ENCODE measurements around the gene TWNK. TPM values are rescaled to one million over a fixed set of nuclear protein-coding genes. Genes with fewer than 3 reads are reported as not detected.

Gene TWNK
- total RNA-seq, 3 donors from 2014 or later (not counting 1 experiment from before 2014, with no cell fraction given), result 2.2 to 3.6 (median 3.3) TPM

- peak overlapping the region; percentile 89 for H3K4me3 Mint-ChIP-seq
- TF ChIP-seq CTCF (IDR thresholded peaks at IDR 0.05), result no peak
- Histone ChIP-seq H3K36me3 (ENCODE audit: control insufficient read depth, insufficient read depth, low read length) (no peaks in the 10 kb centered on the region), H3K9me3 (ENCODE audit: control insufficient read depth, insufficient read depth, low read length) (no peaks in the 10 kb centered on the region), H3K27ac (ENCODE audit: low read length) (peak overlapping the region; percentile 77), H3K4me3 (ENCODE audit: low read length) (peak overlapping the region; percentile 83), H3K4me1 (ENCODE audit: control insufficient read depth, insufficient read depth, low read length) (peaks cover 35% of the 10 kb centered on the region), H3K27me3 (ENCODE audit: control insufficient read depth, insufficient read depth, low read length) (no peaks in the 10 kb centered on the region)
- peak overlapping the region; percentile 58 to 85 for H3K27ac Mint-ChIP-seq
- H3K9me3 Mint-ChIP-seq, result no peaks in the 10 kb centered on the region
- H3K4me1 Mint-ChIP-seq, result peaks cover 14 to 34% of the 10 kb centered on the region in 2 donors
- peak in 2 of 3 donors; percentile 2 to 10 for ATAC-seq
- WGBS (ENCODE audit: insufficient coverage), result 3% methylated on average over 46 of the region's 46 CpGs
- H3K36me3 Mint-ChIP-seq, result no peaks in the 10 kb centered on the region
- intact Hi-C loops (cut with micrococcal nuclease), result loop anchor here (5.0 kb wide), 1 partner anchor 35 kb away; the partner anchor contains the start of genes PDZD7 and SFXN3
- DNase-seq, result peak; percentile 24 to 66
- peaks cover 0 to 4% of the 10 kb centered on the region in 2 donors for H3K27me3 Mint-ChIP-seq (ENCODE audit: low read depth in 2 of 2)
Observed at GRCh38 chr10:100996678-100997359, 9.5 kb downstream of the TWNK start.

- Mint-ChIP-seq H3K4me3 (peak overlapping the region; percentile 89), H3K27me3 (ENCODE audit: low read depth in 2 of 2) (peaks cover 0 to 4% of the 10 kb centered on the region in 2 donors), H3K27ac (peak overlapping the region; percentile 58 to 85), H3K36me3 (no peaks in the 10 kb centered on the region), H3K4me1 (peaks cover 14 to 34% of the 10 kb centered on the region in 2 donors), H3K9me3 (no peaks in the 10 kb centered on the region)
- peak; percentile 63 to 81 for DNase-seq
- peak; percentile 90 for TF ChIP-seq CTCF (IDR thresholded peaks at IDR 0.05)
- intact Hi-C loops (cut with micrococcal nuclease), result loop anchor here (1.0 to 5.0 kb wide), 2 partner anchors 10 to 35 kb away; partner anchors contain the start of genes MRPL43, PDZD7, SFXN3 and TWNK
- H3K4me1 ChIP-seq (ENCODE audit: control insufficient read depth, insufficient read depth, low read length), result peaks cover 35% of the 10 kb centered on the region
- H3K27me3 ChIP-seq (ENCODE audit: control insufficient read depth, insufficient read depth, low read length), result no peaks in the 10 kb centered on the region
- peak overlapping the region; percentile 77 for H3K27ac ChIP-seq (ENCODE audit: low read length)
- peak; percentile 34 to 55 (median 43) for ATAC-seq
- peak overlapping the region; percentile 83 for H3K4me3 ChIP-seq (ENCODE audit: low read length)
- no peaks in the 10 kb centered on the region for H3K9me3 ChIP-seq (ENCODE audit: control insufficient read depth, insufficient read depth, low read length)
- H3K36me3 ChIP-seq (ENCODE audit: control insufficient read depth, insufficient read depth, low read length), result no peaks in the 10 kb centered on the region
- WGBS (ENCODE audit: insufficient coverage), result under 1% methylated on average over 64 of the region's 66 CpGs
Observed at GRCh38 chr10:100997360-100998182, 10.2 kb downstream of the TWNK start.

- peaks cover 0 to 4% of the 10 kb centered on the region in 2 donors for H3K27me3 Mint-ChIP-seq (ENCODE audit: low read depth in 2 of 2)
- intact Hi-C loops (cut with micrococcal nuclease), result loop anchor here (1.0 to 5.0 kb wide), 2 partner anchors 11 to 34 kb away; partner anchors contain the start of genes MRPL43, PDZD7, SFXN3 and TWNK
- 6% methylated on average over 22 of the region's 25 CpGs for WGBS (ENCODE audit: insufficient coverage)
- peak overlapping the region; percentile 71 to 82 for H3K27ac Mint-ChIP-seq
- H3K4me3 Mint-ChIP-seq, result peak overlapping the region; percentile 89
- Histone ChIP-seq H3K4me1 (ENCODE audit: control insufficient read depth, insufficient read depth, low read length) (peaks cover 35% of the 10 kb centered on the region), H3K27ac (ENCODE audit: low read length) (peak overlapping the region; percentile 77), H3K4me3 (ENCODE audit: low read length) (peak overlapping the region; percentile 83), H3K36me3 (ENCODE audit: control insufficient read depth, insufficient read depth, low read length) (no peaks in the 10 kb centered on the region), H3K27me3 (ENCODE audit: control insufficient read depth, insufficient read depth, low read length) (no peaks in the 10 kb centered on the region), H3K9me3 (ENCODE audit: control insufficient read depth, insufficient read depth, low read length) (no peaks in the 10 kb centered on the region)
- no peaks in the 10 kb centered on the region for H3K36me3 Mint-ChIP-seq
- ATAC-seq (peak; percentile 13 to 19 (median 18)), DNase-seq (peak; percentile 35 to 85)
- H3K4me1 Mint-ChIP-seq, result peaks cover 14 to 34% of the 10 kb centered on the region in 2 donors
- no peaks in the 10 kb centered on the region for H3K9me3 Mint-ChIP-seq
- TF ChIP-seq CTCF (IDR thresholded peaks at IDR 0.05), result no peak
Observed at GRCh38 chr10:100998183-100998990, 11.0 kb downstream of the TWNK start.
